CD14-positive monocyte (primary cell): ENCODE data around the gene AFF3. TPM values are rescaled to one million over a fixed set of nuclear protein-coding genes. Genes with fewer than 3 reads are reported as not detected.

Experiments
- DNase-seq, 3 donors: peaks; one replicate each; pipeline ENCODE4 v3.0.0-alpha.2; 2011 to 2022
- H2AFZ ChIP-seq: 2 replicates; pipeline ENCODE4 v1.6.0; 2012; ENCODE audit warnings: mild to moderate bottlenecking, low read depth, low read length, inconsistent platforms; ENCODE audit not compliant: insufficient read depth, poor library complexity, severe bottlenecking
- H3K27ac ChIP-seq, 2 donors: 1 replicate in 1 of 2; 2 replicates in 1 of 2; pipeline ENCODE4 v1.5.1; 2012 to 2013; ENCODE audit warnings: low read length in 2 of 2, control low read depth in 1 of 2, inconsistent platforms in 1 of 2, low read depth in 1 of 2, mild to moderate bottlenecking in 1 of 2
- H3K27me3 ChIP-seq, 2 donors: one replicate each; pipeline versions ENCODE4 v1.6.0 to v1.6.1; 2011 to 2013; ENCODE audit warnings: low read length in 2 of 2; ENCODE audit not compliant: control insufficient read depth in 2 of 2, insufficient read depth in 2 of 2
- H3K36me3 ChIP-seq, 2 donors: replicated peaks in 1 of 2; 1 replicate in 1 of 2; 2 replicates in 1 of 2; pipeline versions ENCODE4 v1.5.1 to v1.6.1; 2012 to 2013; ENCODE audit warnings: low read length in 2 of 2, control low read depth in 1 of 2, inconsistent platforms in 1 of 2, mild to moderate bottlenecking in 1 of 2; ENCODE audit not compliant: insufficient read depth in 2 of 2, control insufficient read depth in 1 of 2
- H3K4me1 ChIP-seq, 2 donors: 1 replicate in 1 of 2; 2 replicates in 1 of 2; pipeline versions ENCODE4 v1.5.1 to v1.6.1; 2012 to 2013; ENCODE audit warnings: low read length in 2 of 2, control low read depth in 1 of 2, inconsistent platforms in 1 of 2, mild to moderate bottlenecking in 1 of 2, moderate library complexity in 1 of 2; ENCODE audit not compliant: insufficient read depth in 2 of 2, control insufficient read depth in 1 of 2
- H3K4me2 ChIP-seq: replicated peaks from 2 replicates; pipeline ENCODE3; 2012; ENCODE audit warnings: low read length, moderate library complexity, mild to moderate bottlenecking; ENCODE audit not compliant: poor library complexity, severe bottlenecking; ENCODE audit errors: extremely low read depth
- H3K4me3 ChIP-seq, 3 experiments: fragments of 200-600 bp in 1 of 3; sonication (generic) in 1 of 3; replicated peaks in 1 of 3; 1 replicate in 2 of 3; 2 replicates in 1 of 3; pipeline ENCODE4 v1.5.1; 2011 to 2013; ENCODE audit warnings: low read length in 3 of 3, mild to moderate bottlenecking in 3 of 3, control low read depth in 2 of 3, low read depth in 2 of 3, inconsistent platforms in 1 of 3, moderate library complexity in 1 of 3
- H3K79me2 ChIP-seq: 2 replicates; pipeline ENCODE4 v1.6.0; 2012; ENCODE audit warnings: mild to moderate bottlenecking, control low read depth, inconsistent platforms, low read length, moderate library complexity; ENCODE audit not compliant: insufficient read depth
- H3K9ac ChIP-seq: 2 replicates; pipeline ENCODE4 v1.6.0; 2017; ENCODE audit warnings: low read length, mild to moderate bottlenecking; ENCODE audit not compliant: insufficient read depth, poor library complexity, severe bottlenecking
- H3K9me3 ChIP-seq, 2 donors: replicated peaks in 1 of 2; 1 replicate in 1 of 2; 2 replicates in 1 of 2; pipeline versions ENCODE4 v1.5.1 to v1.6.1; 2012 to 2013; ENCODE audit warnings: low read length in 2 of 2, control low read depth in 1 of 2; ENCODE audit not compliant: control insufficient read depth in 1 of 2, insufficient read depth in 1 of 2
- H4K20me1 ChIP-seq: 2 replicates; pipeline ENCODE4 v1.6.0; 2012; ENCODE audit warnings: mild to moderate bottlenecking, low read length, control low read depth, moderate library complexity; ENCODE audit not compliant: insufficient read depth
- H3K27ac Mint-ChIP-seq, 7 donors: one replicate each; pipeline ENCODE4 v1.8.0; 2020; ENCODE audit warnings: mild to moderate bottlenecking in 7 of 7, mixed read lengths in 7 of 7, moderate library complexity in 6 of 7, inconsistent platforms in 2 of 7
- H3K27me3 Mint-ChIP-seq, 3 donors: one replicate each; pipeline ENCODE4 v1.8.0; 2021 to 2022; ENCODE audit warnings: low read depth in 3 of 3, mild to moderate bottlenecking in 3 of 3, mixed read lengths in 3 of 3, moderate library complexity in 3 of 3, inconsistent platforms in 1 of 3
- H3K36me3 Mint-ChIP-seq, 2 donors: one replicate each; pipeline ENCODE4 v1.8.0; 2020; ENCODE audit warnings: mixed read lengths in 2 of 2, inconsistent platforms in 1 of 2, mild to moderate bottlenecking in 1 of 2
- H3K4me1 Mint-ChIP-seq: one replicate; pipeline ENCODE4 v1.8.0; 2020; ENCODE audit warnings: mild to moderate bottlenecking, mixed read lengths
- H3K4me3 Mint-ChIP-seq, 2 donors: one replicate each; pipeline ENCODE4 v1.8.0; 2020; ENCODE audit warnings: mild to moderate bottlenecking in 2 of 2, mixed read lengths in 2 of 2, moderate library complexity in 1 of 2
- H3K9me3 Mint-ChIP-seq, 7 donors: one replicate each; pipeline ENCODE4 v1.8.0; 2020 to 2022; ENCODE audit warnings: mixed read lengths in 7 of 7, mild to moderate bottlenecking in 6 of 7, moderate library complexity in 6 of 7, inconsistent platforms in 2 of 7
- WGBS: methylation state at CpG from one replicate; pipeline ENCODE4 v1.1.5; 2013; ENCODE audit warnings: missing lambda C conversion rate; ENCODE audit not compliant: insufficient coverage; 5-methylcytosine and 5-hydroxymethylcytosine counted together
- intact Hi-C, 2 donors: fragments of 100-400 bp; cut with micrococcal nuclease; formaldehyde crosslinking; loops; one replicate each; pipeline versions ENCODE4 v1.15.0 to v1.15.1; 2023
- polyA plus RNA-seq, 3 donors: library from polyadenylated mRNA; depleted of rRNA in 1 of 3; unstranded in 2 of 3; stranded (reverse) in 1 of 3; fragments of 300-500 nt in 2 of 3; fragments of >200 nt in 1 of 3; fragmentation: Illumina TruSeq in 2 of 3; gene quantifications; 1 replicate in 2 of 3; 2 replicates in 1 of 3; pipeline ENCODE4 v1.2.3, GENCODE V29; 2012 to 2021
- TF ChIP-seq, protein P1 (sequence below): fragments of 200-600 bp; IDR thresholded peaks from one replicate; pipeline ENCODE4 v1.8.0; 2022; ENCODE audit warnings: antibody characterized with exemption, mild to moderate bottlenecking

Gene AFF3
- polyA plus RNA-seq, 3 donors: 0.17 to 4.1 (median 0.49) TPM

- TF ChIP-seq, protein P1, sequence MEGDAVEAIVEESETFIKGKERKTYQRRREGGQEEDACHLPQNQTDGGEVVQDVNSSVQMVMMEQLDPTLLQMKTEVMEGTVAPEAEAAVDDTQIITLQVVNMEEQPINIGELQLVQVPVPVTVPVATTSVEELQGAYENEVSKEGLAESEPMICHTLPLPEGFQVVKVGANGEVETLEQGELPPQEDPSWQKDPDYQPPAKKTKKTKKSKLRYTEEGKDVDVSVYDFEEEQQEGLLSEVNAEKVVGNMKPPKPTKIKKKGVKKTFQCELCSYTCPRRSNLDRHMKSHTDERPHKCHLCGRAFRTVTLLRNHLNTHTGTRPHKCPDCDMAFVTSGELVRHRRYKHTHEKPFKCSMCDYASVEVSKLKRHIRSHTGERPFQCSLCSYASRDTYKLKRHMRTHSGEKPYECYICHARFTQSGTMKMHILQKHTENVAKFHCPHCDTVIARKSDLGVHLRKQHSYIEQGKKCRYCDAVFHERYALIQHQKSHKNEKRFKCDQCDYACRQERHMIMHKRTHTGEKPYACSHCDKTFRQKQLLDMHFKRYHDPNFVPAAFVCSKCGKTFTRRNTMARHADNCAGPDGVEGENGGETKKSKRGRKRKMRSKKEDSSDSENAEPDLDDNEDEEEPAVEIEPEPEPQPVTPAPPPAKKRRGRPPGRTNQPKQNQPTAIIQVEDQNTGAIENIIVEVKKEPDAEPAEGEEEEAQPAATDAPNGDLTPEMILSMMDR: no peak
- Histone ChIP-seq H3K4me2 (no peak overlapping the region), H3K9me3 (no peaks in the 10 kb centered on the region), H3K9ac (no peak overlapping the region), H3K27me3 (no peaks in the 10 kb centered on the region), H2AFZ (no peak overlapping the region), H3K4me1 (peaks cover 45 to 49% of the 10 kb centered on the region in 2 donors), H3K79me2 (no peaks in the 10 kb centered on the region), H3K4me3 (no peak overlapping the region), H4K20me1 (no peaks in the 10 kb centered on the region), H3K27ac (no peak overlapping the region), H3K36me3 (no peaks in the 10 kb centered on the region)
- H3K27ac Mint-ChIP-seq: peak overlapping the region in 3 of 7 donors; percentile 42 to 57 (median 56)
- WGBS: no CpG with 5 or more reads among the region's 3 CpGs
- H3K36me3 Mint-ChIP-seq: peaks cover 3 to 4% of the 10 kb centered on the region in 2 donors
- peaks cover 0 to 3% (median 0%) of the 10 kb centered on the region in 3 donors for H3K27me3 Mint-ChIP-seq
- peaks cover 0 to 5% (median under 1%) of the 10 kb centered on the region in 7 donors for H3K9me3 Mint-ChIP-seq
- intact Hi-C loops: no loop called here
- peaks cover 55% of the 10 kb centered on the region for H3K4me1 Mint-ChIP-seq
- DNase-seq: peak; percentile 34 to 54 (median 51)
- H3K4me3 Mint-ChIP-seq: no peak overlapping the region
Measured at GRCh38 chr2:99862566-99862965, 279.8 kb downstream of the AFF3 start.

DNA sequence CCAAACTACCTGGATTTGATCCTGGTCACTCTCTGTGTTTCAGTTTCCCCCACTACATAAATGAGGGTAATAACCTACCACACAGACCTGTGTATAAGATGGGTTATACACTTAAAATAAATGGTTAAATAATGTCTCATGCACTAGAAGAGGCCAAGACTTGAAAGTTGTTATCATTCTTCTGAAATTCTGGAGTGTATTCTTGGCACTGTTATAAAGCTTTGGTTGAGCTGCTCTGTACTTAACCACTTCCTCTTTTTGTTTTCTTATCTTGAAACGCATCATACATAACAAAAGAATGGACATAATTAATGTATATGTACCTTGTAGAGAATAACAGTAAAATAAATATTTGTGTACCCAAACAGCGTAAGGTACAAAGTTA lies 281.0 kb downstream of the AFF3 start:
- H3K36me3 ChIP-seq: no peaks in the 10 kb centered on the region
- intact Hi-C loops: no loop called here
- Mint-ChIP-seq H3K27me3 (peaks cover 0 to 5% (median 0%) of the 10 kb centered on the region in 3 donors), H3K9me3 (peaks cover 0 to 4% (median 0%) of the 10 kb centered on the region in 7 donors), H3K27ac (no peak overlapping the region), H3K36me3 (peaks cover 3 to 4% of the 10 kb centered on the region in 2 donors), H3K4me1 (peaks cover 51% of the 10 kb centered on the region), H3K4me3 (no peak overlapping the region)
- H3K9me3 ChIP-seq: no peaks in the 10 kb centered on the region
- H2AFZ ChIP-seq: no peak overlapping the region
- no peak overlapping the region for H3K4me2 ChIP-seq
- H3K79me2 ChIP-seq: no peaks in the 10 kb centered on the region
- no peak overlapping the region for H3K9ac ChIP-seq
- no peak overlapping the region for H3K27ac ChIP-seq
- TF ChIP-seq, protein P1: no peak
- no peak overlapping the region for H3K4me3 ChIP-seq
- H3K4me1 ChIP-seq: peaks cover 41 to 47% of the 10 kb centered on the region in 2 donors
- H4K20me1 ChIP-seq: no peaks in the 10 kb centered on the region
- peak in 1 of 3 donors; percentile 36 for DNase-seq
- no CpG with 5 or more reads among the region's 2 CpGs for WGBS
- H3K27me3 ChIP-seq: no peaks in the 10 kb centered on the region
